Left ventricle myocardium inferior (tissue), 1 donor: ENCODE data around the gene WDR44. TPM values are rescaled to one million over a fixed set of nuclear protein-coding genes. Genes with fewer than 3 reads are reported as not detected.

ENCODE experiments used
- DNase-seq: peaks from one replicate; pipeline ENCODE4 v3.0.0-alpha.2; 2020
- H3K27ac ChIP-seq: fragments of 200-600 bp; replicated peaks from 2 replicates; pipeline ENCODE4 v1.8.0; 2021
- H3K27me3 ChIP-seq: fragments of 200-600 bp; 2 replicates; pipeline ENCODE4 v1.8.0; 2021; ENCODE audit warnings: low read depth
- H3K36me3 ChIP-seq: fragments of 200-600 bp; 2 replicates; pipeline ENCODE4 v1.8.0; 2021
- H3K4me1 ChIP-seq: fragments of 200-600 bp; 2 replicates; pipeline ENCODE4 v1.8.0; 2021
- H3K4me3 ChIP-seq: fragments of 200-600 bp; 2 replicates; pipeline ENCODE4 v1.8.0; 2021; ENCODE audit warnings: mild to moderate bottlenecking, moderate library complexity
- H3K9me3 ChIP-seq: fragments of 200-600 bp; replicated peaks from 2 replicates; pipeline ENCODE4 v1.8.0; 2021
- CTCF ChIP-seq: fragments of 200-600 bp; IDR thresholded peaks from 2 replicates; pipeline ENCODE4 v1.8.0; 2021; ENCODE audit warnings: antibody characterized with exemption, mild to moderate bottlenecking, borderline replicate concordance
- intact Hi-C: fragments of 100-400 bp; cut with micrococcal nuclease; formaldehyde crosslinking; loops from one replicate; pipeline ENCODE4 v1.11.0; 2022
- total RNA-seq: library from RNA; stranded (reverse); fragmentation: NEBNext Ultra II Directional; extraction: Animal tissue kit (Norgen Biotek cat#: 25700); gene quantifications from one replicate; pipeline ENCODE4 v1.2.1, GENCODE V29; 2021
- donor health status: DM: no; HTN: yes; CAD: no; lungs with severe emphysema.

Gene WDR44
- total RNA-seq, 1 donor from 2014 or later: 13.4 TPM

- Histone ChIP-seq H3K27ac (no peak overlapping the region), H3K9me3 (no peaks in the 10 kb centered on the region), H3K4me1 (no peaks in the 10 kb centered on the region), H3K36me3 (peaks cover 2% of the 10 kb centered on the region), H3K27me3 (no peaks in the 10 kb centered on the region), H3K4me3 (no peak overlapping the region)
- no peak for TF ChIP-seq CTCF
- no peak for DNase-seq
- intact Hi-C loops: no loop called here
These were observed 37.2 kb downstream of the WDR44 start for GRCh38 chrX:118383120-118383519.

GRCh38 chrX:118392716-118393115, 46.8 kb downstream of the WDR44 start:
- H3K4me3 ChIP-seq: no peak overlapping the region
- H3K9me3 ChIP-seq: no peaks in the 10 kb centered on the region
- H3K36me3 ChIP-seq: peaks cover 32% of the 10 kb centered on the region
- intact Hi-C loops: no loop called here
- no peak overlapping the region for H3K27ac ChIP-seq
- no peaks in the 10 kb centered on the region for H3K4me1 ChIP-seq
- DNase-seq: no peak
- H3K27me3 ChIP-seq: no peaks in the 10 kb centered on the region
- no peak for TF ChIP-seq CTCF

- no peaks in the 10 kb centered on the region for H3K9me3 ChIP-seq
- no peaks in the 10 kb centered on the region for H3K4me1 ChIP-seq
- peaks cover 53% of the 10 kb centered on the region for H3K36me3 ChIP-seq
- no peak for DNase-seq
- H3K27ac ChIP-seq: no peak overlapping the region
- H3K27me3 ChIP-seq: no peaks in the 10 kb centered on the region
- no peak for TF ChIP-seq CTCF
- intact Hi-C loops: no loop called here
- H3K4me3 ChIP-seq: no peak overlapping the region
These were observed 50.2 kb downstream of the WDR44 start for GRCh38 chrX:118396113-118396512.

- Histone ChIP-seq H3K36me3 (no peaks in the 10 kb centered on the region), H3K9me3 (no peaks in the 10 kb centered on the region), H3K4me1 (no peaks in the 10 kb centered on the region), H3K27ac (no peak overlapping the region), H3K27me3 (no peaks in the 10 kb centered on the region), H3K4me3 (no peak overlapping the region)
- TF ChIP-seq CTCF: no peak
- intact Hi-C loops: no loop called here
- DNase-seq: no peak
These were observed 72.9 kb downstream of the WDR44 start for GRCh38 chrX:118418811-118419251.

GRCh38 chrX:118420462-118420861, 74.6 kb downstream of the WDR44 start:
- H3K27me3 ChIP-seq: no peaks in the 10 kb centered on the region
- no peaks in the 10 kb centered on the region for H3K36me3 ChIP-seq
- H3K4me3 ChIP-seq: no peak overlapping the region
- intact Hi-C loops: no loop called here
- no peaks in the 10 kb centered on the region for H3K9me3 ChIP-seq
- H3K27ac ChIP-seq: peak overlapping the region; percentile 8
- H3K4me1 ChIP-seq: no peaks in the 10 kb centered on the region
- TF ChIP-seq CTCF: no peak
- DNase-seq: no peak

GRCh38 chrX:118423558-118423957, 77.7 kb downstream of the WDR44 start:
- no peak overlapping the region for H3K27ac ChIP-seq
- intact Hi-C loops: no loop called here
- DNase-seq: no peak
- no peak overlapping the region for H3K4me3 ChIP-seq
- H3K36me3 ChIP-seq: no peaks in the 10 kb centered on the region
- TF ChIP-seq CTCF: no peak
- H3K9me3 ChIP-seq: no peaks in the 10 kb centered on the region
- H3K4me1 ChIP-seq: no peaks in the 10 kb centered on the region
- no peaks in the 10 kb centered on the region for H3K27me3 ChIP-seq
